ENCODE measurements around the gene PTPRO.

PTPRO gene

GRCh38 chr12:15355766-15356165, 33.5 kb downstream of the PTPRO start:
- no peak for DNase-seq

- DNase-seq = no peak
Observed at GRCh38 chr12:15356951-15357364, 34.6 kb downstream of the PTPRO start.

GRCh38 chr12:15364221-15365160, 42.2 kb downstream of the PTPRO start:
- DNase-seq = peak; percentile 59

GRCh38 chr12:15368812-15369211, 46.5 kb downstream of the PTPRO start:
- DNase-seq = no peak

- DNase-seq = no peak
Observed at GRCh38 chr12:15372352-15372751, 50.0 kb downstream of the PTPRO start.

GRCh38 chr12:15387772-15388171, 65.5 kb downstream of the PTPRO start:
- DNase-seq = no peak

GRCh38 chr12:15389561-15389960, 67.3 kb downstream of the PTPRO start:
- DNase-seq = no peak

- no peak for DNase-seq
Observed at GRCh38 chr12:15393037-15393436, 70.7 kb downstream of the PTPRO start.

- no peak for DNase-seq
Observed at GRCh38 chr12:15393995-15394394, 71.7 kb downstream of the PTPRO start.

GRCh38 chr12:15404485-15404884, 82.2 kb downstream of the PTPRO start:
- no peak for DNase-seq

- DNase-seq = no peak
Observed at GRCh38 chr12:15405606-15406005, 83.3 kb downstream of the PTPRO start.

- DNase-seq = no peak
Observed at GRCh38 chr12:15407025-15407424, 84.7 kb downstream of the PTPRO start.

- no peak for DNase-seq
Observed at GRCh38 chr12:15411842-15412241, 89.5 kb downstream of the PTPRO start.

- no peak for DNase-seq
Observed at GRCh38 chr12:15417691-15418090, 95.4 kb downstream of the PTPRO start.

GRCh38 chr12:15423629-15424028, 101.3 kb downstream of the PTPRO start:
- DNase-seq = no peak

GRCh38 chr12:15427913-15428312, 105.6 kb downstream of the PTPRO start:
- DNase-seq = no peak

- no peak for DNase-seq
Observed at GRCh38 chr12:15428632-15429031, 106.3 kb downstream of the PTPRO start.

- no peak for DNase-seq
Observed at GRCh38 chr12:15429262-15429661, 107.0 kb downstream of the PTPRO start.

- no peak for DNase-seq
Observed at GRCh38 chr12:15435597-15435996, 113.3 kb downstream of the PTPRO start.

- DNase-seq = no peak
Observed at GRCh38 chr12:15439459-15439858, 117.2 kb downstream of the PTPRO start.

- no peak for DNase-seq
Observed at GRCh38 chr12:15443050-15443449, 120.7 kb downstream of the PTPRO start.

- no peak for DNase-seq
Observed at GRCh38 chr12:15443611-15444010, 121.3 kb downstream of the PTPRO start.

- DNase-seq = no peak
Observed at GRCh38 chr12:15444523-15444922, 122.2 kb downstream of the PTPRO start.

- DNase-seq = no peak
Observed at GRCh38 chr12:15446807-15447206, 124.5 kb downstream of the PTPRO start.

GRCh38 chr12:15453613-15454012, 131.3 kb downstream of the PTPRO start:
- no peak for DNase-seq

Data from NCI-H446 treated with DMSO at 0.1 percent for 48 hours (cell line).